Ovary (tissue), 9 donors: ENCODE measurements around the gene CCNK. TPM values are rescaled to one million over a fixed set of nuclear protein-coding genes. Genes with fewer than 3 reads are reported as not detected.

ENCODE experiments used
- DNase-seq, 5 donors: peaks; one replicate each; pipeline ENCODE4 v3.0.0-alpha.2; 2019 to 2020
- H3K27ac ChIP-seq, 2 donors: fragments of 200-600 bp; one replicate each; pipeline versions ENCODE4 v1.5.1 to v1.8.0; 2019 to 2022
- H3K27me3 ChIP-seq: fragments of 200-600 bp; one replicate; pipeline ENCODE4 v1.8.0; 2022
- H3K36me3 ChIP-seq: fragments of 200-600 bp; sonication (generic); one replicate; pipeline ENCODE4 v1.5.1; 2019
- H3K4me1 ChIP-seq: one replicate; pipeline ENCODE4 v1.8.1; 2013; ENCODE audit warnings: mild to moderate bottlenecking, moderate library complexity; ENCODE audit not compliant: insufficient read depth
- H3K4me3 ChIP-seq: fragments of 200-600 bp; sonication (generic); one replicate; pipeline ENCODE4 v1.5.1; 2017
- H3K9me3 ChIP-seq, 2 donors: fragments of 200-600 bp in 1 of 2; sonication (generic) in 1 of 2; one replicate each; pipeline versions ENCODE4 v1.5.1 to v1.8.1; 2013 to 2019; ENCODE audit warnings: mild to moderate bottlenecking in 1 of 2, moderate library complexity in 1 of 2
- EP300 ChIP-seq: sonication (generic); formaldehyde crosslinking; IDR thresholded peaks from one replicate; pipeline ENCODE4 v1.6.1; 2017; ENCODE audit warnings: antibody characterized with exemption
- POLR2A ChIP-seq: fragments of 450-650 bp; IDR thresholded peaks from one replicate; pipeline ENCODE4 v1.6.1; 2017; ENCODE audit warnings: antibody characterized with exemption, mild to moderate bottlenecking, moderate library complexity
- WGBS, 3 donors: extraction: QIAGEN DNeasy Blood & Tissue Kit in 1 of 3; methylation state at CpG; one replicate each; pipeline versions ENCODE4 v1.1.5 to v1.1.7; 2013 to 2017; 5-methylcytosine and 5-hydroxymethylcytosine counted together
- intact Hi-C, 4 donors: fragments of 100-400 bp; cut with DNase I; formaldehyde crosslinking; loops; one replicate each; pipeline versions ENCODE4 v1.11.0 to v1.15.1; 2022 to 2023
- polyA plus RNA-seq, 2 donors: library from polyadenylated mRNA; stranded (reverse); fragments of 200-250 nt in 1 of 2; fragments of 350-450 nt in 1 of 2; fragmentation: Illumina TruSeq in 1 of 2; extraction: RNeasy Lipid Tissue Mini Kit (QIAGEN cat#74804) in 1 of 2; gene quantifications; one replicate each; pipeline ENCODE4 v1.2.3, GENCODE V29; 2013 to 2014
- total RNA-seq, 7 donors: library from RNA; depleted of rRNA in 2 of 7; stranded (reverse); fragments of >200 nt in 2 of 7; fragmentation: NEBNext Ultra II Directional in 3 of 7; extraction: Animal tissue kit (Norgen Biotek cat#: 25700) in 3 of 7; gene quantifications; one replicate each; pipeline versions ENCODE4 v1.1.0 to v1.2.4, GENCODE V29; 2016 to 2023
- TF ChIP-seq, protein P1 (sequence below), 3 donors: fragments of 450-650 bp in 2 of 3; fragments of 200-600 bp in 1 of 3; IDR thresholded peaks; one replicate each; pipeline versions ENCODE4 v1.5.1 to v1.8.0; 2016 to 2022; ENCODE audit warnings: antibody characterized with exemption in 3 of 3, mild to moderate bottlenecking in 1 of 3
- donor health status: DM: no; HTN: no; CAD: no; lungs with moderate emphysema.
- donor health status: DM: no; HTN: no; CAD: no.
- donor health status: Bipolar disorder and iron deficiency.
- donor health status: DM: yes; HTN: yes; CAD: no.
- donor health status: DM: no; HTN: no; CAD: no.
- donor health status: DM: yes; HTN: yes; CAD: no.

The CCNK gene
- total and polyA plus RNA-seq, 9 donors = 17.3 to 60.0 (median 46.8) TPM

DNA sequence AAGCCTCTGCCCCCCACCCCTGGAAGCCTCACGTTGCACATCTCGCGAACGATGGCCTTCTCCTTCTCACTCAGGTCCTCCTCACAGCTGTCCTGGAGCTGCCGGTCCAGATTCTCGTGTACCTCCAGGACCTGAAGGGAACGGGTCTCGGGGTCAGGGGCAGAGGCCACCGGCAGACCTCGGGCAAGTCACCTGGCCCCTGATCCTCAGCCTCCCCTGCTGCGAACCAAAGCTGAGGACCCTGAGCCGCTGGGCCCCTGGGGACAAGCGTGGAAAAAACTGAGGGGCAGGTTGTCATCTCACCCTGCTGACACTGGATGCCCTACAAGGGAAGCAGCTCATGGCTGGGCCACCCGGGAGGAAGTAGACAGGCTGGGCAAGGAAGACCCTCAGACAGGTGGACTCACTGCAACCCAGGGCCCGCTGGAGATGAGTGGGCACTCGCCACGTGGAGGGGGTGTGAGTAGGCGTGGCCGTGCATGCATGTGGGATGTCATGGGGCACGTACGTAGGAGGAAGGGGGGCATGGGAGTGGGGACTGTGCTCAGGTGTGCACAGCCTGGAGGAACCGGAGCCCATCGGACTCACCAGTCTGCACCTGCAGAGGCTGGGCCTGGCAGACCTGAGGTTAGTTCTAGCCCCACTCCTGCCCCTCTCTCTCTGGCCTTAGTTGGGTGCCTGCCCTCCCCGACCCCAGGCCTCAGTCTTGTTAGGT lies 35.1 kb downstream of the CCNK start:
- no peak for TF ChIP-seq EP300
- no peaks in the 10 kb centered on the region for H3K9me3 ChIP-seq
- 69 to 78% (median 71%) methylated on average over 24 of the region's 24 CpGs for WGBS, 3 donors
- peak in 2 of 5 donors; percentile 23 to 34 for DNase-seq
- no peaks in the 10 kb centered on the region for H3K36me3 ChIP-seq
- intact Hi-C loops = loop anchor here in 2 of 4 donors (2.0 to 10.0 kb wide), 3 partner anchors 112 to 371 kb away; no protein-coding TSS in a partner anchor
- no peaks in the 10 kb centered on the region for H3K27me3 ChIP-seq
- H3K27ac ChIP-seq = no peak overlapping the region
- peaks cover 2% of the 10 kb centered on the region for H3K4me1 ChIP-seq
- H3K4me3 ChIP-seq = no peak overlapping the region

DNA sequence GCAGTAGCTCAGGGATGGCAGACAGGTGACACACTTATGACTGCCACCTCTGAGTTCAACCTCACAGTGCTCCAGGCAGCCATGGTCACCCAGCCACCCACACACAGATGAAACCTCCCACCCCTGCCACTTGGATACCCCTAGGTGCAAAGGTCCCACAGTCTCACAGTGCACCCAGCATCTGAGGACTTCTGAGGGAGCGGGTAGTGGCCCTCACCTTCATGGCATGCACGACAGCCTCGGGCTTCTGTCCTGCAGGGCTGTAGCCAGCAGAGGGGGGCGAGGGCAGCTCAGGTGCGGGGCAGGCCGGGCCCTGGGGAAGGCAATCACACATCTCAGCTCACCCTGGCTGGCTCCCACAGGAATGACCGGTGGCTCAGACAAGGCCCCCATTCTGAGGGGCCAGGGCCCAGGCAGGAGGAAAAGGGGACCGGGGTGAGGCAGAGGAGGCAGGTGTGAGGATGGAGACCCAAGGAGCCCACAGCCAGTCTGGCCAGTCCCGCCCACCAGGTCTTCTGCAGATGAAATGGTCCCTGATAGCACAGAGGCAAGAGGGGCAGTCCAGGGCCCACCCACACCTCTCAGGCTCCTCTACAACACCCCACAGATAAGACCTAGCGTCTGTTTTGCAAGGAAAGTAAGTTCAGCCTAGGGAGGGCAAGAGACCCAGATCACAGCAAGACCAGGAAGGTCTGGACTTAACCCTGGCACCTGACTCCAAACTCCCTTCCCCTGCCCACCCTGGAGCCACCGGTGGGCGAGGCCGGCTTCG lies 35.8 kb downstream of the CCNK start:
- TF ChIP-seq, protein P1, sequence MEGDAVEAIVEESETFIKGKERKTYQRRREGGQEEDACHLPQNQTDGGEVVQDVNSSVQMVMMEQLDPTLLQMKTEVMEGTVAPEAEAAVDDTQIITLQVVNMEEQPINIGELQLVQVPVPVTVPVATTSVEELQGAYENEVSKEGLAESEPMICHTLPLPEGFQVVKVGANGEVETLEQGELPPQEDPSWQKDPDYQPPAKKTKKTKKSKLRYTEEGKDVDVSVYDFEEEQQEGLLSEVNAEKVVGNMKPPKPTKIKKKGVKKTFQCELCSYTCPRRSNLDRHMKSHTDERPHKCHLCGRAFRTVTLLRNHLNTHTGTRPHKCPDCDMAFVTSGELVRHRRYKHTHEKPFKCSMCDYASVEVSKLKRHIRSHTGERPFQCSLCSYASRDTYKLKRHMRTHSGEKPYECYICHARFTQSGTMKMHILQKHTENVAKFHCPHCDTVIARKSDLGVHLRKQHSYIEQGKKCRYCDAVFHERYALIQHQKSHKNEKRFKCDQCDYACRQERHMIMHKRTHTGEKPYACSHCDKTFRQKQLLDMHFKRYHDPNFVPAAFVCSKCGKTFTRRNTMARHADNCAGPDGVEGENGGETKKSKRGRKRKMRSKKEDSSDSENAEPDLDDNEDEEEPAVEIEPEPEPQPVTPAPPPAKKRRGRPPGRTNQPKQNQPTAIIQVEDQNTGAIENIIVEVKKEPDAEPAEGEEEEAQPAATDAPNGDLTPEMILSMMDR (IDR thresholded peaks at IDR 0.05) = no peak
- TF ChIP-seq EP300 (no peak), POLR2A (no peak)
- intact Hi-C loops = loop anchor here in 2 of 4 donors (2.0 to 10.0 kb wide), 3 partner anchors 112 to 370 kb away; no protein-coding TSS in a partner anchor
- H3K4me3 ChIP-seq = no peak overlapping the region
- no peak overlapping the region for H3K27ac ChIP-seq
- peaks cover 2% of the 10 kb centered on the region for H3K4me1 ChIP-seq
- 79 to 89% (median 81%) methylated on average over 14 of the region's 14 CpGs for WGBS, 3 donors
- H3K9me3 ChIP-seq = no peaks in the 10 kb centered on the region
- H3K27me3 ChIP-seq = no peaks in the 10 kb centered on the region
- H3K36me3 ChIP-seq = no peaks in the 10 kb centered on the region
- peak in 1 of 5 donors; percentile 24 for DNase-seq

DNA sequence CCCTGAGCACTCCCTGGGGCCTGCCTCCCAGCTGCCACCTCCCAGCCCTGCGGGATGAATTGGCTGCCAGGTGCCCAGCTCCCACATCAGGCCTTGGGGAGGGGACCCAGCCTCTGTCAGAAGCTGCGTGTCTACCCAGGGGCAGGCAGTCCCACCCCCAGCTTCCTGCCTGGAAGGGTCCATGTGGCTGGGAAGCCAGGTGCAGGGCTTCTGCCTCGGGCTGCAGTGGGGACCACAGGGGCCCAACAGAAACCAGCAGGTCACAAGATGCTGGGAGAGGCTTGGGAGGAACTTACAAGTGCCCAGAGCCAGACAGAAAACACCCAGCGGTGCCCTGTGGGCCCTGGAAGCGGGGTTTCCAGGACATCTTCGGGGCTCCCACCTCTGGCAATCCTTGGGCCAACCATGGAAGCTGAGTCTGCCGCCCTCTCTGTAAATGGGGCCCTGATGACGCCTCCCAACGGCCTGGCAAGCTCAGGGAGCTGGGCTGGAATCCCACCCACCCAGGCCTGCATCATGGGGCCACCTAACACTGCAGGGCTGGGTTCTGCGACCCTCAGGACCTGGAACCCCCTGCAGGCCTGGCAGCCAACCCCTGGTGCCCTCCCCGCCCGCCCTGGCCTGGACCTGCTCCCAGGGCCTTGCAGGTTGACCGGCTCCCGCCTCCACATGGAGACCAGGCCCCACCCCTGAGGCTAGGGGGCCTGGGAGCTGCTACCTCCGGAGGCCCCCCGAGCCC lies 36.6 kb downstream of the CCNK start:
- intact Hi-C loops = loop anchor here (2.0 to 10.0 kb wide), 3 partner anchors 111 to 369 kb away; no protein-coding TSS in a partner anchor
- H3K36me3 ChIP-seq = no peaks in the 10 kb centered on the region
- H3K4me3 ChIP-seq = no peak overlapping the region
- H3K27me3 ChIP-seq = no peaks in the 10 kb centered on the region
- DNase-seq = peak in 3 of 5 donors; percentile 19 to 36 (median 24)
- WGBS, 3 donors = 57 to 71% (median 60%) methylated on average over 10 to 16 of the region's 16 CpGs
- H3K9me3 ChIP-seq = no peaks in the 10 kb centered on the region
- H3K27ac ChIP-seq = no peak overlapping the region
- H3K4me1 ChIP-seq = peaks cover 9% of the 10 kb centered on the region
- TF ChIP-seq POLR2A = no peak
- TF ChIP-seq EP300 = no peak
- TF ChIP-seq, protein P1 (IDR thresholded peaks at IDR 0.05) = no peak

DNA sequence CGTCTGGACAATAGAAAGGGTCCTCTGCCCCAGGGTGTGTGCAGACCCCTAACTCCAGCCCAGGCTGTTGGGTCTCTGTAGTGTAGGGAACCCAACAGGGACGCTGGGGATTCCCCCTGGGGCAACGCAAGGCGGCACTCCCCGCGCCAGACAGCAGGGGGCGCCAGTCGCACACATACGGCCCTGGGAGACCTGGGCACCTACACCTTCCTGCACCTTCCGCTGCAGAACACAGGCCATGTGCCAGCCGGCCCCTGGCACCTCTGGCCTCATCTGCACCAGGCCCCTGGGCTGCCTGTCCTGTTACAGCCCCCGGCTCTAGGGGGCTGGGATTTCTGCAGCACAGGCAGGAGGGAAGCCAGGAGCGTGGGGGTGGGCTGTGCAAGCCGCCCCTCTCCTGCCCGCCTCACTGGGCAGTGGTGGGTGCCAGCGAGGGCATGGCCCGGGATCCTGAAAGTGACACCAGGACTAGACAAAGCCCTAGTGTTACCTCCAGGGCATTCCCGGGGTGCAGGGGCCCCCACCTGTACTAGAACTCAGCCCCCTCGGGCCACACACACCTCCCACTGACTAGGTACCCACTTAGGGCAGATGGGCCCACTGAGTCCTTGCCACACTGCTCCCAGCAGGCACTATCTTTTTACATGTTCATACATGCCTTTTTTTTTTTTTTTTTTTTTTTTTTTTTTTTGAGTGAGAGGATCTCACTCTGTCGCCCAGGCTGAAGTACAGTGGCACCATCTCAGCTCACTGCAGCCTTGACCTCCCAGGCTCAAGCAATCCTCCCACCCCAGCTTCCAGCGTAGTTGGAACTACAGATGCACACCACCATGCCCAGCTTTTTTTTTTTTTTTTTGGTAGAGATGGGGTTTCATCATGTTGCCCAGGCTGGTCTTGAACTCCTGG lies 37.5 kb downstream of the CCNK start:
- intact Hi-C loops = loop anchor here (2.0 to 10.0 kb wide), 3 partner anchors 110 to 369 kb away; no protein-coding TSS in a partner anchor
- TF ChIP-seq EP300 = no peak
- TF ChIP-seq, protein P1 (IDR thresholded peaks at IDR 0.05) = peak; percentile 88 to 95 (median 91)
- H3K27ac ChIP-seq = no peak overlapping the region
- H3K4me3 ChIP-seq = no peak overlapping the region
- H3K27me3 ChIP-seq = no peaks in the 10 kb centered on the region
- H3K36me3 ChIP-seq = no peaks in the 10 kb centered on the region
- H3K4me1 ChIP-seq = peaks cover 16% of the 10 kb centered on the region
- 27 to 28% (median 27%) methylated on average over 21 of the region's 21 CpGs for WGBS, 3 donors
- DNase-seq = peak; percentile 59 to 88 (median 81)
- H3K9me3 ChIP-seq = no peaks in the 10 kb centered on the region
